Neural cell (in vitro differentiated cells): ENCODE data around the gene C13orf46. TPM values are rescaled to one million over a fixed set of nuclear protein-coding genes. Genes with fewer than 3 reads are reported as not detected.

Experiments used
- H2AFZ ChIP-seq: fragments of 200-600, 300-800 bp; sonication (generic), shearing (Covaris generic); 2 replicates; pipeline ENCODE4 v1.6.0; 2014; ENCODE audit warnings: low read depth, mild to moderate bottlenecking, antibody characterized with exemption, low read length, moderate library complexity
- H3F3A ChIP-seq: fragments of 200-600 bp; shearing (Covaris generic); 2 replicates; pipeline ENCODE4 v1.6.1; 2016; ENCODE audit warnings: mild to moderate bottlenecking, moderate library complexity, mixed read lengths, antibody characterized with exemption, low read length; ENCODE audit not compliant: insufficient read depth, poor library complexity, severe bottlenecking
- H3K27ac ChIP-seq: fragments of 200-600, 300-800 bp; sonication (generic), shearing (Covaris generic); 2 replicates; pipeline ENCODE4 v1.5.1; 2014; ENCODE audit warnings: mild to moderate bottlenecking, low read length, moderate library complexity
- H3K27me3 ChIP-seq: fragments of 300-800, 200-600 bp; sonication (generic), shearing (Covaris generic); 2 replicates; pipeline ENCODE4 v1.6.0; 2014; ENCODE audit warnings: mild to moderate bottlenecking, low read depth, low read length, moderate library complexity; ENCODE audit not compliant: insufficient read depth
- H3K36me3 ChIP-seq: fragments of 300-800, 200-600 bp; sonication (generic), shearing (Covaris generic); 2 replicates; pipeline ENCODE4 v1.5.1; 2014; ENCODE audit warnings: mild to moderate bottlenecking, antibody characterized with exemption, low read length, moderate library complexity; ENCODE audit not compliant: insufficient read depth
- H3K4me2 ChIP-seq: fragments of 300-800, 200-600 bp; sonication (generic), shearing (Covaris generic); 2 replicates; pipeline ENCODE4 v1.6.0; 2014; ENCODE audit warnings: mild to moderate bottlenecking, low read length
- H3K4me3 ChIP-seq: fragments of 300-800, 200-600 bp; sonication (generic), shearing (Covaris generic); 2 replicates; pipeline ENCODE4 v1.5.1; 2014; ENCODE audit warnings: mild to moderate bottlenecking, low read length, moderate library complexity
- H3K79me2 ChIP-seq: fragments of 200-600 bp; shearing (Covaris generic); replicated peaks from 2 replicates; pipeline ENCODE4 v1.6.0; 2014; ENCODE audit warnings: mild to moderate bottlenecking, low read length, moderate library complexity; ENCODE audit not compliant: insufficient read depth
- H3K9ac ChIP-seq: fragments of 300-800, 200-600 bp; sonication (generic), shearing (Covaris generic); 2 replicates; pipeline ENCODE4 v1.6.1; 2016; ENCODE audit warnings: mild to moderate bottlenecking, low read length, mixed read lengths
- H3K9me2 ChIP-seq: fragments of 200-600 bp; shearing (Covaris generic); 2 replicates; pipeline ENCODE4 v1.6.1; 2016; ENCODE audit warnings: mild to moderate bottlenecking, low read length, mixed read lengths; ENCODE audit not compliant: insufficient read depth
- H3K9me3 ChIP-seq: fragments of 200-600, 300-800 bp; sonication (generic), shearing (Covaris generic); 2 replicates; pipeline ENCODE4 v1.6.1; 2016; ENCODE audit warnings: mild to moderate bottlenecking, mixed run types, low read length, moderate library complexity, mixed read lengths
- H4K20me1 ChIP-seq: fragments of 200-600 bp; shearing (Covaris generic); 2 replicates; pipeline ENCODE4 v1.6.1; 2016; ENCODE audit warnings: mild to moderate bottlenecking, mixed run types; ENCODE audit not compliant: insufficient read depth
- CTCF ChIP-seq: fragments of 450-650 bp; IDR thresholded peaks from 2 replicates; pipeline ENCODE4 v1.5.1; 2014; ENCODE audit warnings: antibody characterized with exemption, mild to moderate bottlenecking, moderate library complexity; ENCODE audit not compliant: poor library complexity, severe bottlenecking
- EP300 ChIP-seq: fragments of 450-650 bp; conservative IDR thresholded peaks from 2 replicates; pipeline ENCODE4 v1.6.1; 2014; ENCODE audit warnings: antibody characterized with exemption, mild to moderate bottlenecking, moderate library complexity; ENCODE audit not compliant: poor library complexity, severe bottlenecking
- EZH2 ChIP-seq: fragments of 200-600, 300-800 bp; shearing (Covaris generic), sonication (generic); IDR thresholded peaks from 2 replicates; pipeline ENCODE4 v1.6.1; 2014; ENCODE audit warnings: antibody characterized with exemption, low read length, borderline replicate concordance, mild to moderate bottlenecking; ENCODE audit not compliant: insufficient read depth, poor library complexity, severe bottlenecking
- MXI1 ChIP-seq: fragments of 450-650 bp; conservative IDR thresholded peaks from 2 replicates; pipeline ENCODE4 v1.6.1; 2014; ENCODE audit warnings: antibody characterized with exemption, mild to moderate bottlenecking; ENCODE audit not compliant: poor library complexity, severe bottlenecking
- POLR2AphosphoS5 ChIP-seq: IDR thresholded peaks from 2 replicates; pipeline ENCODE4 v1.6.1; 2012
- RAD21 ChIP-seq: fragments of 450-650 bp; conservative IDR thresholded peaks from 2 replicates; pipeline ENCODE4 v1.6.1; 2014; ENCODE audit warnings: antibody characterized with exemption, mild to moderate bottlenecking, moderate library complexity
- SMC3 ChIP-seq: fragments of 450-650 bp; conservative IDR thresholded peaks from 2 replicates; pipeline ENCODE4 v1.6.1; 2014; ENCODE audit warnings: antibody characterized with exemption, mild to moderate bottlenecking, moderate library complexity; ENCODE audit not compliant: poor library complexity
- TAF1 ChIP-seq: IDR thresholded peaks from 2 replicates; pipeline ENCODE4 v1.6.1; 2012; ENCODE audit warnings: low read depth
- polyA plus RNA-seq: library from polyadenylated mRNA; depleted of rRNA; stranded (reverse); fragments of >200 nt; gene quantifications from 2 replicates; pipeline ENCODE4 v1.2.3, GENCODE V29; 2014
- TF ChIP-seq, protein P1 (sequence below): IDR thresholded peaks from 2 replicates; pipeline ENCODE4 v1.6.1; 2012; ENCODE audit warnings: borderline replicate concordance

C13orf46 gene
- polyA plus RNA-seq, 1 donor from 2014 or later = not detected

GRCh38 chr13:114001331-114002008 is 27.6 kb upstream of the C13orf46 start:
- Histone ChIP-seq H2AFZ (no peak overlapping the region), H3F3A (no peaks in the 10 kb centered on the region), H3K9me2 (no peaks in the 10 kb centered on the region), H3K4me3 (no peak overlapping the region), H3K36me3 (no peaks in the 10 kb centered on the region), H3K4me2 (no peak overlapping the region), H3K27ac (no peak overlapping the region), H3K79me2 (no peaks in the 10 kb centered on the region), H3K27me3 (no peaks in the 10 kb centered on the region), H4K20me1 (no peaks in the 10 kb centered on the region), H3K9me3 (no peaks in the 10 kb centered on the region), H3K9ac (no peak overlapping the region)
- TF ChIP-seq MXI1 = no peak
- TF ChIP-seq SMC3 = no peak
- no peak for TF ChIP-seq RAD21
- TF ChIP-seq EZH2 = no peak
- TF ChIP-seq EP300 = no peak
- TF ChIP-seq, protein P1, sequence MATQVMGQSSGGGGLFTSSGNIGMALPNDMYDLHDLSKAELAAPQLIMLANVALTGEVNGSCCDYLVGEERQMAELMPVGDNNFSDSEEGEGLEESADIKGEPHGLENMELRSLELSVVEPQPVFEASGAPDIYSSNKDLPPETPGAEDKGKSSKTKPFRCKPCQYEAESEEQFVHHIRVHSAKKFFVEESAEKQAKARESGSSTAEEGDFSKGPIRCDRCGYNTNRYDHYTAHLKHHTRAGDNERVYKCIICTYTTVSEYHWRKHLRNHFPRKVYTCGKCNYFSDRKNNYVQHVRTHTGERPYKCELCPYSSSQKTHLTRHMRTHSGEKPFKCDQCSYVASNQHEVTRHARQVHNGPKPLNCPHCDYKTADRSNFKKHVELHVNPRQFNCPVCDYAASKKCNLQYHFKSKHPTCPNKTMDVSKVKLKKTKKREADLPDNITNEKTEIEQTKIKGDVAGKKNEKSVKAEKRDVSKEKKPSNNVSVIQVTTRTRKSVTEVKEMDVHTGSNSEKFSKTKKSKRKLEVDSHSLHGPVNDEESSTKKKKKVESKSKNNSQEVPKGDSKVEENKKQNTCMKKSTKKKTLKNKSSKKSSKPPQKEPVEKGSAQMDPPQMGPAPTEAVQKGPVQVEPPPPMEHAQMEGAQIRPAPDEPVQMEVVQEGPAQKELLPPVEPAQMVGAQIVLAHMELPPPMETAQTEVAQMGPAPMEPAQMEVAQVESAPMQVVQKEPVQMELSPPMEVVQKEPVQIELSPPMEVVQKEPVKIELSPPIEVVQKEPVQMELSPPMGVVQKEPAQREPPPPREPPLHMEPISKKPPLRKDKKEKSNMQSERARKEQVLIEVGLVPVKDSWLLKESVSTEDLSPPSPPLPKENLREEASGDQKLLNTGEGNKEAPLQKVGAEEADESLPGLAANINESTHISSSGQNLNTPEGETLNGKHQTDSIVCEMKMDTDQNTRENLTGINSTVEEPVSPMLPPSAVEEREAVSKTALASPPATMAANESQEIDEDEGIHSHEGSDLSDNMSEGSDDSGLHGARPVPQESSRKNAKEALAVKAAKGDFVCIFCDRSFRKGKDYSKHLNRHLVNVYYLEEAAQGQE = no peak
- TF ChIP-seq CTCF = no peak
- TF ChIP-seq POLR2AphosphoS5 = no peak
- no peak for TF ChIP-seq TAF1

- no peak overlapping the region for H3K4me2 ChIP-seq
Measured at GRCh38 chr13:114000151-114001040, 26.5 kb upstream of the C13orf46 start.

More at GRCh38 chr13:114000151-114001040, 26.5 kb upstream of the C13orf46 start:
- H4K20me1 ChIP-seq = no peaks in the 10 kb centered on the region
- no peaks in the 10 kb centered on the region for H3K27me3 ChIP-seq
- no peaks in the 10 kb centered on the region for H3F3A ChIP-seq
- H3K9me3 ChIP-seq = no peaks in the 10 kb centered on the region
- H3K4me3 ChIP-seq = no peak overlapping the region
- TF ChIP-seq RAD21 (no peak), EZH2 (no peak), MXI1 (no peak), POLR2AphosphoS5 (no peak), EP300 (no peak), CTCF (no peak), SMC3 (no peak), TAF1 (no peak)
- TF ChIP-seq, protein P1 = no peak
- H2AFZ ChIP-seq = no peak overlapping the region
- no peaks in the 10 kb centered on the region for H3K9me2 ChIP-seq
- no peak overlapping the region for H3K27ac ChIP-seq
- no peaks in the 10 kb centered on the region for H3K36me3 ChIP-seq
- no peaks in the 10 kb centered on the region for H3K79me2 ChIP-seq
- no peak overlapping the region for H3K9ac ChIP-seq
